GM12878 (cell line): ENCODE measurements around the gene REPS1. TPM values are rescaled to one million over a fixed set of nuclear protein-coding genes. Genes with fewer than 3 reads are reported as not detected.

Experiments used
- ATAC-seq: fragments of 200-7000 bp; cut with Tn5 transposase; 3 replicates; pipeline ENCODE4 v1.9.1; 2020; ENCODE audit warnings: mild to moderate bottlenecking, moderate library complexity
- BruUV-seq: library from RNA; stranded (reverse); fragments of 400-500 nt; replicated peaks from 2 replicates; lab custom pipeline; 2021; lab: Mats Ljungman, UMichigan
- CTCF ChIA-PET: fragments of 300-600 bp; sonication (Branson Sonifier 250); formaldehyde crosslinking; extraction: SDS; loops from one replicate; lab custom pipeline; 2021; ENCODE audit warnings: inconsistent platforms; lab: Yijun Ruan, JAX
- POLR2A ChIA-PET: fragments of 350-600 bp; formaldehyde crosslinking; extraction: SDS; loops from one replicate; lab custom pipeline; 2021; ENCODE audit warnings: inconsistent platforms; lab: Charles Lee
- RAD21 ChIA-PET: fragments of 300-600 bp; sonication (Branson Sonifier 250); formaldehyde crosslinking; loops from one replicate; lab custom pipeline; 2023; ENCODE audit warnings: antibody characterized with exemption; ENCODE audit not compliant: unreplicated experiment; lab: Charles Lee
- SMC1A ChIA-PET: fragments of 300-600 bp; sonication (Branson Sonifier 250); formaldehyde crosslinking; loops from one replicate; lab custom pipeline; 2023; ENCODE audit not compliant: unreplicated experiment, uncharacterized antibody; lab: Charles Lee
- DNase-seq: peaks from one replicate; pipeline ENCODE4 v3.0.0-alpha.2; 2011; ENCODE audit warnings: low read depth, low spot score
- FAIRE-seq: peaks from 3 replicates; lab custom pipeline; 2011; peaks lifted over from hg19 to GRCh38; lab: Jason Lieb, UNC
- H2AFZ ChIP-seq: 2 replicates; pipeline ENCODE4 v1.6.0; 2011; ENCODE audit warnings: low read depth, low read length, control low read depth; ENCODE audit not compliant: control insufficient read depth
- H3K27ac ChIP-seq: 2 replicates; pipeline ENCODE4 v1.5.1; 2011; ENCODE audit warnings: control low read depth; ENCODE audit not compliant: control insufficient read depth, insufficient read depth
- H3K27me3 ChIP-seq, 2 experiments: replicated peaks in 1 of 2; 2 replicates each; pipeline versions ENCODE4 v1.6.0 to v1.6.1; 2011; ENCODE audit warnings: low read length in 1 of 2; ENCODE audit not compliant: control insufficient read depth in 2 of 2, insufficient read depth in 2 of 2
- H3K36me3 ChIP-seq, 2 experiments: 2 replicates each; pipeline ENCODE4 v1.5.1; 2011; ENCODE audit warnings: low read length in 1 of 2; ENCODE audit not compliant: control insufficient read depth in 2 of 2, insufficient read depth in 2 of 2
- H3K4me1 ChIP-seq: 2 replicates; pipeline ENCODE4 v1.6.1; 2011; ENCODE audit warnings: mild to moderate bottlenecking, low read length, moderate library complexity, mixed read lengths; ENCODE audit not compliant: control insufficient read depth, insufficient read depth
- H3K4me2 ChIP-seq: 2 replicates; pipeline ENCODE4 v1.6.0; 2011; ENCODE audit warnings: control low read depth; ENCODE audit not compliant: control insufficient read depth, insufficient read depth
- H3K4me3 ChIP-seq: fragments of 200-600 bp; sonication (generic); 2 replicates; pipeline ENCODE4 v1.5.1; 2016
- H3K79me2 ChIP-seq: 2 replicates; pipeline ENCODE4 v1.6.0; 2011; ENCODE audit warnings: low read length; ENCODE audit not compliant: control insufficient read depth, insufficient read depth
- H3K9ac ChIP-seq: 2 replicates; pipeline ENCODE4 v1.8.0; 2011; ENCODE audit warnings: low read length, control low read depth, mixed read lengths; ENCODE audit not compliant: control insufficient read depth, insufficient read depth
- H3K9me3 ChIP-seq: replicated peaks from 3 replicates; pipeline ENCODE4 v1.5.1; 2011; ENCODE audit warnings: mild to moderate bottlenecking, low read length; ENCODE audit not compliant: control insufficient read depth, insufficient read depth
- H4K20me1 ChIP-seq: 2 replicates; pipeline ENCODE4 v1.6.0; 2011; ENCODE audit not compliant: control insufficient read depth, insufficient read depth
- BACH1 ChIP-seq: fragments of 450-650 bp; IDR thresholded peaks from 2 replicates; pipeline ENCODE4 v1.6.1; 2017; ENCODE audit warnings: mild to moderate bottlenecking, borderline replicate concordance
- BCL11A ChIP-seq: IDR thresholded peaks from 2 replicates; pipeline ENCODE4 v1.6.1; 2011; ENCODE audit warnings: low read depth, low read length
- BHLHE40 ChIP-seq, 2 experiments: fragments of 450-650 bp in 1 of 2; IDR thresholded peaks; 2 replicates each; pipeline ENCODE4 v1.6.1; 2011 to 2017; ENCODE audit warnings: low read depth in 2 of 2, borderline replicate concordance in 1 of 2, improper control_type of control experiment in 1 of 2, low read length in 1 of 2, mild to moderate bottlenecking in 1 of 2
- CREB1 ChIP-seq: IDR thresholded peaks from 2 replicates; pipeline ENCODE4 v1.6.1; 2012; ENCODE audit warnings: low read depth, mild to moderate bottlenecking, inconsistent platforms
- EGR1 ChIP-seq, 2 experiments: IDR thresholded peaks; 1 replicate in 1 of 2; 2 replicates in 1 of 2; pipeline ENCODE4 v1.6.1; 2011 to 2012; ENCODE audit warnings: low read depth in 2 of 2, low read length in 2 of 2, borderline replicate concordance in 1 of 2, mild to moderate bottlenecking in 1 of 2, moderate library complexity in 1 of 2
- IKZF1 ChIP-seq: fragments of 450-650 bp; conservative IDR thresholded peaks from 2 replicates; pipeline ENCODE4 v1.6.1; 2017; ENCODE audit warnings: antibody characterized with exemption, mild to moderate bottlenecking
- IKZF2 ChIP-seq, 2 experiments: fragments of 450-650 bp; IDR thresholded peaks; 2 replicates each; pipeline ENCODE4 v1.6.1; 2017; ENCODE audit warnings: mild to moderate bottlenecking in 2 of 2, moderate library complexity in 2 of 2
- JUNB ChIP-seq: IDR thresholded peaks from 2 replicates; pipeline ENCODE4 v1.6.1; 2016; ENCODE audit warnings: antibody characterized with exemption, mild to moderate bottlenecking
- PAX8 ChIP-seq: fragments of 450-650 bp; IDR thresholded peaks from 2 replicates; pipeline ENCODE4 v1.6.1; 2017; ENCODE audit warnings: mild to moderate bottlenecking, moderate library complexity
- PML ChIP-seq: IDR thresholded peaks from 2 replicates; pipeline ENCODE4 v1.6.1; 2012; ENCODE audit warnings: low read length, inconsistent platforms
- RELA ChIP-seq: fragments of 450-650 bp; IDR thresholded peaks from 2 replicates; pipeline ENCODE4 v1.8.0; 2014; ENCODE audit warnings: borderline replicate concordance; ENCODE audit not compliant: partially characterized antibody
- RELB ChIP-seq: fragments of 450-650 bp; IDR thresholded peaks from 2 replicates; pipeline ENCODE4 v1.6.1; 2017; ENCODE audit warnings: low read depth, mild to moderate bottlenecking, moderate library complexity
- RUNX3 ChIP-seq: IDR thresholded peaks from 2 replicates; pipeline ENCODE4 v1.6.1; 2012; ENCODE audit warnings: low read length, inconsistent platforms
- STAT3 ChIP-seq: IDR thresholded peaks from 2 replicates; pipeline ENCODE4 v1.6.1; 2011; ENCODE audit warnings: low read depth, low read length, improper control_type of control experiment
- ZNF24 ChIP-seq: fragments of 450-650 bp; IDR thresholded peaks from 2 replicates; pipeline ENCODE4 v1.6.1; 2017; ENCODE audit warnings: antibody characterized with exemption, mild to moderate bottlenecking
- WGBS: methylation state at CpG from one replicate; pipeline ENCODE4 v1.1.6; 2016; ENCODE audit warnings: low lambda C conversion rate; ENCODE audit not compliant: insufficient replicate concordance, insufficient coverage; ENCODE audit errors: missing lambda C conversion rate; 5-methylcytosine and 5-hydroxymethylcytosine counted together
- in situ Hi-C: fragments of 300-500 bp; cut with MboI; formaldehyde crosslinking; loops from 9 replicates; pipeline ENCODE4 v1.14.3; 2018; ENCODE audit warnings: mixed read lengths
- intact Hi-C: fragments of 100-400 bp; cut with micrococcal nuclease; formaldehyde crosslinking; loops from one replicate; pipeline ENCODE4 v1.14.2; 2022; ENCODE audit not compliant: unreplicated experiment
- polyA plus RNA-seq, 11 experiments: library from polyadenylated mRNA; depleted of rRNA in 4 of 11; unstranded in 6 of 11; stranded (reverse) in 5 of 11; fragments of >200 nt; fragmentation: Nextera tagmentation in 4 of 11; fragmentation: Illumina TruSeq in 1 of 11; extraction: Ambion mirVana in 4 of 11; extraction: Trizol in 1 of 11; gene quantifications; 1 replicate in 1 of 11; 2 replicates in 10 of 11; pipeline versions ENCODE4 v1.2.1 to v1.2.3, GENCODE V29; 2011 to 2016; ENCODE audit warnings: inconsistent platforms in 2 of 11, missing spikeins in 2 of 11, low read depth in 1 of 11
- total RNA-seq, 4 experiments: library from RNA; depleted of rRNA in 3 of 4; stranded (reverse); fragments of >200 nt in 3 of 4; fragmentation: Illumina TruSeq in 1 of 4; extraction: Trizol in 1 of 4; gene quantifications; 2 replicates each; pipeline versions ENCODE4 v1.2.1 to v1.2.3, GENCODE V29; 2013 to 2021

The REPS1 gene
- total and polyA plus RNA-seq, 10 of the 15 experiments (the other 5 are each of a cell fraction or from before 2014, with no cell fraction given), result 13.7 to 59.3 (median 31.7) TPM

GRCh38 chr6:138945354-138945753, 42.7 kb downstream of the REPS1 start:
- no peak overlapping the region for H3K4me2 ChIP-seq
- no peak overlapping the region for H2AFZ ChIP-seq
- peaks cover 5% of the 10 kb centered on the region; the same call in 1 of the 2 replicates for H3K4me1 ChIP-seq
- FAIRE-seq, result no peak
- ChIA-PET CTCF (interaction anchor here (1.9 kb wide), 1 partner anchor 15 kb away, joined by 5 read pairs; no protein-coding TSS in a partner anchor), RAD21 (no interaction called here), POLR2A (no interaction called here), SMC1A (no interaction called here)
- no peaks in the 10 kb centered on the region; the same call in 2 of the 3 replicates for H3K9me3 ChIP-seq
- in situ Hi-C loops (no loop called here), intact Hi-C loops (no loop called here)
- no peak overlapping the region for H3K4me3 ChIP-seq
- BruUV-seq, result no TSS peak
- 83% methylated on average over 5 of the region's 5 CpGs for WGBS
- no peak overlapping the region for H3K9ac ChIP-seq
- H3K27ac ChIP-seq, result no peak overlapping the region
- peaks cover 16% of the 10 kb centered on the region for H3K79me2 ChIP-seq
- H3K36me3 ChIP-seq, result peaks cover 0 to 16% of the 10 kb centered on the region in 2 experiments; a peak in 1 of 4 replicates
- no peak for ATAC-seq
- H4K20me1 ChIP-seq, result no peaks in the 10 kb centered on the region
- no peak for DNase-seq
- TF ChIP-seq ZNF24, result no peak
- no peaks in the 10 kb centered on the region for H3K27me3 ChIP-seq

- H3K27ac ChIP-seq, result peak overlapping the region; percentile 48; the same call in 1 of the 2 replicates
- H3K36me3 ChIP-seq, result peaks cover 0 to 16% of the 10 kb centered on the region in 2 experiments; a peak in 1 of 4 replicates
- intact Hi-C loops, result no loop called here
- H3K4me3 ChIP-seq, result no peak overlapping the region
- DNase-seq (no peak), FAIRE-seq (no peak), ATAC-seq (peak; percentile 78)
- H3K9ac ChIP-seq, result no peak overlapping the region
- no peaks in the 10 kb centered on the region; the same call in 2 of the 3 replicates for H3K9me3 ChIP-seq
- no TSS peak for BruUV-seq
- peaks cover 5% of the 10 kb centered on the region; the same call in 1 of the 2 replicates for H3K4me1 ChIP-seq
- SMC1A ChIA-PET, result no interaction called here
- CTCF ChIA-PET, result interaction anchor here (1.5 kb wide), 1 partner anchor 128 kb away, joined by 3 read pairs; no protein-coding TSS in a partner anchor
- no peaks in the 10 kb centered on the region for H4K20me1 ChIP-seq
- POLR2A ChIA-PET, result interaction anchor here (1.3 kb wide), 1 partner anchor 26 kb away, joined by 3 read pairs; no protein-coding TSS in a partner anchor
- H2AFZ ChIP-seq, result no peak overlapping the region
- peaks cover 14% of the 10 kb centered on the region for H3K79me2 ChIP-seq
- no peaks in the 10 kb centered on the region for H3K27me3 ChIP-seq
- H3K4me2 ChIP-seq, result no peak overlapping the region
- RAD21 ChIA-PET, result no interaction called here
- no peak for TF ChIP-seq BHLHE40 (IDR thresholded peaks at IDR 0.05; ENCODE audit: borderline replicate concordance in 1 of 2, low read depth in 2 of 2, low read length in 1 of 2)
- no peak for TF ChIP-seq ZNF24
- TF ChIP-seq STAT3, result no peak
- TF ChIP-seq PAX8, result no peak
- TF ChIP-seq RUNX3, result peak; percentile 83
- TF ChIP-seq EGR1 (IDR thresholded peaks at IDR 0.05; ENCODE audit: borderline replicate concordance in 1 of 2, low read depth in 2 of 2, low read length in 2 of 2), result peak in 1 of 2 experiments; percentile 22; a peak in 1 of 3 replicates
- no peak for TF ChIP-seq BCL11A
- TF ChIP-seq IKZF2 (IDR thresholded peaks at IDR 0.05), result peak; percentile 53 to 58; a peak in 3 of 4 replicates
- TF ChIP-seq RELA, result peak; percentile 39
- no peak for TF ChIP-seq PML
- 0 out of 2 replicates have a peak, but pooled peaks have one; percentile 34 for TF ChIP-seq CREB1
- peak; percentile 38 for TF ChIP-seq IKZF1
- 0 out of 2 replicates have a peak, but pooled peaks have one; percentile 6 for TF ChIP-seq JUNB
- TF ChIP-seq BACH1, result peak; percentile 98
- peak; percentile 52; the same call in 1 of the 2 replicates for TF ChIP-seq RELB
- in situ Hi-C loops, result no loop called here
- 44% methylated on average over 1 of the region's 1 CpG for WGBS
These were observed 43.6 kb downstream of the REPS1 start for GRCh38 chr6:138944412-138944811.
